ENCODE measurements around the gene HSPA6.
"Not testable (repeated sequence)": the region's sequence is repeated elsewhere in the genome, so short reads cannot be mapped to it uniquely, and the experiment has no call there.

HSPA6 gene

GRCh38 chr1:161531986-161532643, 7.8 kb downstream of the HSPA6 start:
- H3K9me3 Mint-ChIP-seq: no peaks in the 10 kb centered on the region
- ATAC-seq (replicated peaks): no peak

GRCh38 chr1:161532644-161533567, 8.6 kb downstream of the HSPA6 start:
- H3K27me3 Mint-ChIP-seq; H3K9me3 Mint-ChIP-seq; ATAC-seq (replicated peaks); DNase-seq: not testable (repeated sequence)
- Mint-ChIP-seq H3K27ac (peak overlapping the region; percentile 74 to 86), H3K4me3 (peak overlapping the region; percentile 29 to 52), H3K36me3 (ENCODE audit: insufficient read depth) (peaks cover 31% of the 10 kb centered on the region), H3K4me1 (ENCODE audit: low read depth in 2 of 2) (peaks cover 11 to 22% of the 10 kb centered on the region in 2 donors)

More at GRCh38 chr1:161531986-161532643, 7.8 kb downstream of the HSPA6 start:
- peaks cover 11 to 16% of the 10 kb centered on the region in 2 donors for H3K4me1 Mint-ChIP-seq (ENCODE audit: low read depth in 2 of 2)
- peak overlapping the region; percentile 74 to 86 for H3K27ac Mint-ChIP-seq
- H3K27me3 Mint-ChIP-seq: peaks cover 0 to 7% of the 10 kb centered on the region in 2 donors
- H3K36me3 Mint-ChIP-seq (ENCODE audit: insufficient read depth): peaks cover 31% of the 10 kb centered on the region
- DNase-seq: no peak
- peak overlapping the region; percentile 29 to 52 for H3K4me3 Mint-ChIP-seq

DNA sequence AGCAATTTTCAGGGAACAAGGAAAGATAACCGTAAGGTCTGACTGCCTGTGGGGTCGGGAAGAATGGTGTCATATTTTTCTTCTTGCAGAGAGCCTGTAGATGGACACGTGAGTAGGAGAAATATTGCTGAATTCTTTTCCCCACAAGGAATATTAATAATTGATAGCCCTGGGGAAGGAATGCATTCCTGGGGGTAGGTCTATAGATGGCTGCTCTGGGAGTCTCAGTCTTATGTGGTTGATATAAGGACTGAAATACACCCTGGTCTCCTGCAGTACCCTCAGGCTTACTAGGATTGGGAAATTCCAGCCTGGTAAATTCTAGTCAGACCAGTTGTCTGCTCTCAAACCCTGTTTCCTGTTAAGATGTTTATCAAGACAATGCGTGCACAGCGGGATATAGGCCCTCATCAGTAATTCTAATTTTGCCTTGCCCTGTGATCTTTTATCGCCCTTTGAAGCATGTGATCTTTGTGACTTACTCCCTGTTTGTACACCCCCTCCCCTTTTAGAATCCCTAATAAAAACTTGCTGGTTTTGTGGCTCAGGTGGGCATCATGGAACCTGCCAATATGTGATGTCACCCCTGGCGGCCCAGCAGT, 12.8 kb downstream of the HSPA6 start:
- DNase-seq; H3K27me3 Mint-ChIP-seq; H3K9me3 Mint-ChIP-seq; H3K4me3 Mint-ChIP-seq; ATAC-seq (replicated peaks): not testable (repeated sequence)
- Mint-ChIP-seq H3K27ac (peak overlapping the region; percentile 59 to 74), H3K4me1 (ENCODE audit: low read depth in 2 of 2) (peaks cover 21 to 28% of the 10 kb centered on the region in 2 donors), H3K36me3 (ENCODE audit: insufficient read depth) (peaks cover 33% of the 10 kb centered on the region)

GRCh38 chr1:161538925-161539479, 14.7 kb downstream of the HSPA6 start:
- H3K27ac Mint-ChIP-seq: peak overlapping the region in 1 of 2 donors; percentile 99
- H3K36me3 Mint-ChIP-seq (ENCODE audit: insufficient read depth): peaks cover 31% of the 10 kb centered on the region
- DNase-seq; H3K9me3 Mint-ChIP-seq; H3K27me3 Mint-ChIP-seq; ATAC-seq (replicated peaks): not testable (repeated sequence)
- peak overlapping the region; percentile 88 to 89 for H3K4me3 Mint-ChIP-seq
- H3K4me1 Mint-ChIP-seq (ENCODE audit: low read depth in 2 of 2): peaks cover 33 to 45% of the 10 kb centered on the region in 2 donors

GRCh38 chr1:161539731-161540569, 15.6 kb downstream of the HSPA6 start:
- H3K9me3 Mint-ChIP-seq, H3K27me3 Mint-ChIP-seq: not testable (repeated sequence)
- ATAC-seq (replicated peaks) (peak; percentile 57), DNase-seq (peak; percentile 90 to 95 (median 91))
- peaks cover 37 to 49% of the 10 kb centered on the region in 2 donors for H3K4me1 Mint-ChIP-seq (ENCODE audit: low read depth in 2 of 2)
- H3K4me3 Mint-ChIP-seq: peak overlapping the region; percentile 88 to 89
- peak overlapping the region; percentile 99 to 100 for H3K27ac Mint-ChIP-seq
- H3K36me3 Mint-ChIP-seq (ENCODE audit: insufficient read depth): peaks cover 35% of the 10 kb centered on the region

DNA sequence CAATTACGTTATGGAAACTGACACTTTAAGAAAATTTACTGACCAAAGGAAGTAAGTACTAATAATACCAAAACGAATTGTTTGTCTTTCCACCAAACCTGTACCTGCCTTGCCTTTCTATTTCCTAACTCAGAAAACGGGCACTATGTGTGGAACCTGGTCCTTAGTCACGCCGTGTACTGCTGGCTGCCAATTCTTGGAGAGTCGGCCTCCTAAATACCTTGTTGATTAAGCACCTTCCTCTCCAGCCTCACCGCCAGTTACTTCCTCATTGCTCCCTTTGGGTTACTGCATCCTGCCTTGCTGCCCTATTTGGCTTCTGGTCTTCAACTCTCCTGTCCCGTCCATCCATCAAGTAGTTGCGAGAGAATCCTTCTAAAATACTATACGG, 16.2 kb downstream of the HSPA6 start:
- H3K9me3 Mint-ChIP-seq; H3K27me3 Mint-ChIP-seq; ATAC-seq (replicated peaks); DNase-seq: not testable (repeated sequence)
- Mint-ChIP-seq H3K4me3 (peak overlapping the region; percentile 88 to 89), H3K36me3 (ENCODE audit: insufficient read depth) (peaks cover 37% of the 10 kb centered on the region), H3K27ac (peak overlapping the region; percentile 99 to 100), H3K4me1 (ENCODE audit: low read depth in 2 of 2) (peaks cover 41 to 53% of the 10 kb centered on the region in 2 donors)

DNA sequence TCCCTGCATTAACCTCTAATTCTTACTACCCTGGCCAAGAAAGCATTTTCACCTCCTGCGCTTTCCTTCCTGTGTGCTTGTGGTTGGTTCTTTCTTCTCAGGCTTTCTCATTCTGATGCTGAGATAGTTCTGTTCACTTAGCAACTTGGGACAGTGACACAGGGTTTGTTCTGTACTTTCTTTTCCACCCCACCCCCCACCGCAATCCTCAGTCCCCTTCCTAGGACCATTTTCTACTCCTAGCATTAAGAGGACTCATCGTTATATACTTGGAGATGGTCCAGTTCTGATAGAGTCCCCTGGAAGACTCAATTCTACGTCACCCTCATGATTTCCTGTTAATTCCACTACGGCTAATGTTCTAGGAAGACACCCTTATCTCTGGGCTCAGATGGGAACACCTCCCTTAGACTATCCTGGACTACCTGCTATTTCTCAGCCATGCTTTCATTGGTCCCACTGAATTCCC, 17.8 kb downstream of the HSPA6 start:
- not testable (repeated sequence) for H3K9me3 Mint-ChIP-seq, H3K27me3 Mint-ChIP-seq
- peak overlapping the region; percentile 91 to 100 for H3K27ac Mint-ChIP-seq
- H3K4me1 Mint-ChIP-seq (ENCODE audit: low read depth in 2 of 2): peaks cover 47 to 66% of the 10 kb centered on the region in 2 donors
- ATAC-seq (replicated peaks) (peak; percentile 72), DNase-seq (peak; percentile 56 to 70 (median 61))
- H3K4me3 Mint-ChIP-seq: peak overlapping the region; percentile 40 to 75
- peaks cover 37% of the 10 kb centered on the region for H3K36me3 Mint-ChIP-seq (ENCODE audit: insufficient read depth)

GRCh38 chr1:161543125-161543524, 18.8 kb downstream of the HSPA6 start:
- Mint-ChIP-seq H3K4me3 (peak overlapping the region; percentile 17 to 75), H3K36me3 (ENCODE audit: insufficient read depth) (peaks cover 37% of the 10 kb centered on the region), H3K4me1 (ENCODE audit: low read depth in 2 of 2) (peaks cover 51 to 65% of the 10 kb centered on the region in 2 donors), H3K27ac (peak overlapping the region; percentile 58 to 91)
- H3K27me3 Mint-ChIP-seq; ATAC-seq (replicated peaks); H3K9me3 Mint-ChIP-seq; DNase-seq: not testable (repeated sequence)

GRCh38 chr1:161545005-161545731, 20.8 kb downstream of the HSPA6 start:
- Mint-ChIP-seq H3K4me3 (peak overlapping the region; percentile 62 to 65), H3K4me1 (ENCODE audit: low read depth in 2 of 2) (peaks cover 45 to 68% of the 10 kb centered on the region in 2 donors), H3K27ac (peak overlapping the region; percentile 86), H3K36me3 (ENCODE audit: insufficient read depth) (peaks cover 29% of the 10 kb centered on the region)
- not testable (repeated sequence) for H3K27me3 Mint-ChIP-seq, H3K9me3 Mint-ChIP-seq
- peak; percentile 48 for ATAC-seq (replicated peaks)
- DNase-seq: peak in 1 of 3 experiments; percentile 32

DNA sequence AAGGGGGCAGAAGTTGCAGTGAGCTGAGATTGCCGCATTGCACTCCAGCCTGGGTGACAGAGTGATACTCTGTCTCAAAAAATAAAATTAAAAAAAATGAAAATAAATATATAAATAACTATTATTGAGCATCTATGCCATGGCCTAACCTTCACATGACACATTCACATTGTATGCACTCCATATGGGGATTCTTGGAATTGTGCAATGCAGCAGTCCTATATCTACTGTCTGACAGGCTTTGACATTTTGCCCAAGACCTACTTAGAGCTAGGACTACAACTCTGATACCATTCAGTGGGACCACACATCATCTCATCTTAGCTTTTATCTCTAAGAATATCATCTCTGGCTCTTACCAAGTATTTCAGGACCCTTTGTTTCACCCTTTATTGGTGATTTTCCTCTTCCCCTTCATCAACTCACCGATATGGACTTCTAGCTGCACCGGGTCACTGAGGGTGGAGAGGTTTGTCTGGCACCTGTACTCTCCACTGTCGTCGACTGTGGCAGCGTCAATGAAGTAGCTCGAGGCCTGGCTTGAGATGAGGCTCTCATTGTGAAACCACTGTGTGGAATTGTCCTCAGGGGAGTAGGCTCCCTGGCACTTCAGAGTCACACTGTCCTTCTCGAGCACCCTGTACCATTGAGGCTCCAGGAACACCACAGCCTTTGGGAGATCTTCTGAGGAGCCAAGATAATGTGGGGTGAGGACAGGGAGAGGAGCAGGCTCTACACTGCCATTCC, 23.8 kb downstream of the HSPA6 start:
- not testable (repeated sequence) for ATAC-seq (replicated peaks); DNase-seq; H3K27me3 Mint-ChIP-seq; H3K36me3 Mint-ChIP-seq (ENCODE audit: insufficient read depth); H3K9me3 Mint-ChIP-seq
- Mint-ChIP-seq H3K27ac (peak overlapping the region in 1 of 2 donors; percentile 46), H3K4me1 (ENCODE audit: low read depth in 2 of 2) (peaks cover 24 to 50% of the 10 kb centered on the region in 2 donors), H3K4me3 (peak overlapping the region; percentile 65 to 66)

DNA sequence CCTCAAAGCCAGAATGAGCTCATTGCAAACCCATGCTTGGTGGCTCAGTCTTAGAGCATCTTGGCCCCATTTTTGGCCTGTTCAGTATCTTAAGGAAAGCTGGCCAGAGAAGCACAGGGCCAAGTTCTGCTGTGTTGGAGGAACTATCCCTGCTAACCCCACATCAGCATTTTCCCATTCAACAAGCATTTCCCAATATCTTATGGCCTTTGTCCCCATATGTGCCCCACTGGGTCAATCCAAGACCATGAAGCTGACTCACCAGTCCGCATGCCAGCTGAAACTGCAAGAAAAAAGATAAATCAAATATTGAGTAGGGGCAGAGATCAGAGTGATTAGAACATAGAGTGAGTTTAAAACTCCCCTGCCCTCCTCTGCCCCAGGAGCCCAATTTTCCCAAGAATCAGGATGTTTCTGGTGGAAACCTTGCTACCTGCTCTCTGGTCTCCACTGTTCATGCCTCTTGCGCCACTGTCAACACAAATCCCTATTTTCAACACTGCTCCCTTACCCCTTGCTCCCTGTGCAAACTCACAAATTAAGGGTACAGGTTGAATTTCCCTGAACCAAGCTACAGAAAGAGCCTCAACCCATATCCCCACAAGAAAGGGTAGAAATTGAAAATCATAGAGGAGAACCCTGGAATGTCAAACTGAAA, 24.5 kb downstream of the HSPA6 start:
- not testable (repeated sequence) for H3K36me3 Mint-ChIP-seq (ENCODE audit: insufficient read depth)
- peak overlapping the region; percentile 81 to 88 for H3K27ac Mint-ChIP-seq

More for the DNA sequence above, 24.5 kb downstream of the HSPA6 start:
- H3K9me3 Mint-ChIP-seq; ATAC-seq (replicated peaks); DNase-seq; H3K27me3 Mint-ChIP-seq: not testable (repeated sequence)
- Mint-ChIP-seq H3K4me3 (peak overlapping the region; percentile 66 to 76), H3K4me1 (ENCODE audit: low read depth in 2 of 2) (peaks cover 22 to 43% of the 10 kb centered on the region in 2 donors)
